ENCODE measurements around the gene CCDC30. TPM values are rescaled to one million over a fixed set of nuclear protein-coding genes. Genes with fewer than 3 reads are reported as not detected.

CCDC30 gene
- total RNA-seq, 1 donor from 2014 or later: 1.5 TPM

DNA sequence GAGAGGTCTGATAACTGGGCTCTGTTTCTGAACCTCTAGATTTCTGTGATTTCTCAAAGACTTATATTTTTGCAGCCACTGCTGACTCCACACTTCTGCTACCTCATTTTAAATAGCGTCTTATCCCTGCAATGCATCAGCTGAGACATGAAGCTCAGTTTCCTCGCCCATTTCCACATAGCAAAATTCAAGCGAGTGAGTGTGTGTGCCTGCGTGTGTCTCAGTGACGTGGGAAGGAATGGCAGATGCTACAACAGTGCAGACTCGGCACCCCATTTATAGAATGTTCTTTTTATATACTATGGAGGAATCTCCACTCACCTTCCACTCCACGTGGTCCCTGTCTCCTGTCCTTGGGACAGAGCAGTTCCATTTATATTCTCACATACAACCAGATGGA, 43.0 kb upstream of the CCDC30 start:
- TF ChIP-seq POLR2A (IDR thresholded peaks at IDR 0.05) (no peak), POLR2AphosphoS5 (IDR thresholded peaks at IDR 0.05; ENCODE audit: insufficient read depth in 1 of 2, low read depth in 1 of 2) (no peak)
- TF ChIP-seq, protein P1, sequence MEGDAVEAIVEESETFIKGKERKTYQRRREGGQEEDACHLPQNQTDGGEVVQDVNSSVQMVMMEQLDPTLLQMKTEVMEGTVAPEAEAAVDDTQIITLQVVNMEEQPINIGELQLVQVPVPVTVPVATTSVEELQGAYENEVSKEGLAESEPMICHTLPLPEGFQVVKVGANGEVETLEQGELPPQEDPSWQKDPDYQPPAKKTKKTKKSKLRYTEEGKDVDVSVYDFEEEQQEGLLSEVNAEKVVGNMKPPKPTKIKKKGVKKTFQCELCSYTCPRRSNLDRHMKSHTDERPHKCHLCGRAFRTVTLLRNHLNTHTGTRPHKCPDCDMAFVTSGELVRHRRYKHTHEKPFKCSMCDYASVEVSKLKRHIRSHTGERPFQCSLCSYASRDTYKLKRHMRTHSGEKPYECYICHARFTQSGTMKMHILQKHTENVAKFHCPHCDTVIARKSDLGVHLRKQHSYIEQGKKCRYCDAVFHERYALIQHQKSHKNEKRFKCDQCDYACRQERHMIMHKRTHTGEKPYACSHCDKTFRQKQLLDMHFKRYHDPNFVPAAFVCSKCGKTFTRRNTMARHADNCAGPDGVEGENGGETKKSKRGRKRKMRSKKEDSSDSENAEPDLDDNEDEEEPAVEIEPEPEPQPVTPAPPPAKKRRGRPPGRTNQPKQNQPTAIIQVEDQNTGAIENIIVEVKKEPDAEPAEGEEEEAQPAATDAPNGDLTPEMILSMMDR (IDR thresholded peaks at IDR 0.05): no peak
- DNase-seq (ENCODE audit: extremely low spot score in 2 of 2): no peak
- no peak overlapping the region for H3K27ac ChIP-seq
- no peaks in the 10 kb centered on the region for H3K9me3 ChIP-seq
- H3K4me1 ChIP-seq: peaks cover 19% of the 10 kb centered on the region
- intact Hi-C loops (cut with DNase I): no loop called here
- H3K27me3 ChIP-seq: no peaks in the 10 kb centered on the region
- H3K4me3 ChIP-seq: no peak overlapping the region
- H3K36me3 ChIP-seq: no peaks in the 10 kb centered on the region

DNA sequence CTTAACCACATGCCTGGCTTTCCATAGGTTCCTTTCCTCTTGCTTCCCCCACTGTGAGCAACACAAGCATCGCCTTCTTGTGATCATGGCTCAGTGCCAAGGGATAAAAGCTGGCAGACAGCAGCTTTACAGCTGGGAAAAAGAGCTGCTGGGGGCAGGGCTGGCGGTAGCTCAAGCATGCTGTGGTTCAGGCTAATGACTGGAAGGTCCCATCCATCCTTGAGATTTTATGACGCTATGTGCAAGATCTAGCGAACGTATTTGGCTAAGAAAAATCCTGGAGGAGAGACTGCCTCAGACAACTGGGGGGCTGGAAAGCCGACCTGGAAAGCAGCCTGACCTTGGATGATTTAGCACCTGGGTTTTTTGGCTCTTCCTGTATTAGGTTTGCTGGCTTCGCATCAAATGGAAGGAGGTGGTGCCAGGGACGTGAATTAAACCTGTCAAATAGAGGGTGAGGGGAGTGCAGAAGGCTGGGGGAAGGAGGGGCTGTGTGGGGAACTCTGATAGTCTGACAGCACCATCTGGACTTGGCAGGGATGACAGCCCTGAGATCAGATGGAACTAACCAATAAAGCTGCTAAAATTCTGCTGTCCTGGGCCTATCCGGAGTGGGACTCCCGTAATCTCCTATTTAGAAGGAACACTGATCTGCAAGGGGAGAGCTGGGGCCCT, 42.0 kb upstream of the CCDC30 start:
- Histone ChIP-seq H3K36me3 (no peaks in the 10 kb centered on the region), H3K9me3 (no peaks in the 10 kb centered on the region), H3K4me3 (no peak overlapping the region), H3K4me1 (peaks cover 19% of the 10 kb centered on the region), H3K27ac (no peak overlapping the region), H3K27me3 (no peaks in the 10 kb centered on the region)
- TF ChIP-seq POLR2A (IDR thresholded peaks at IDR 0.05) (no peak), POLR2AphosphoS5 (IDR thresholded peaks at IDR 0.05; ENCODE audit: insufficient read depth in 1 of 2, low read depth in 1 of 2) (no peak)
- DNase-seq (ENCODE audit: extremely low spot score in 2 of 2): no peak
- intact Hi-C loops (cut with DNase I): no loop called here

DNA sequence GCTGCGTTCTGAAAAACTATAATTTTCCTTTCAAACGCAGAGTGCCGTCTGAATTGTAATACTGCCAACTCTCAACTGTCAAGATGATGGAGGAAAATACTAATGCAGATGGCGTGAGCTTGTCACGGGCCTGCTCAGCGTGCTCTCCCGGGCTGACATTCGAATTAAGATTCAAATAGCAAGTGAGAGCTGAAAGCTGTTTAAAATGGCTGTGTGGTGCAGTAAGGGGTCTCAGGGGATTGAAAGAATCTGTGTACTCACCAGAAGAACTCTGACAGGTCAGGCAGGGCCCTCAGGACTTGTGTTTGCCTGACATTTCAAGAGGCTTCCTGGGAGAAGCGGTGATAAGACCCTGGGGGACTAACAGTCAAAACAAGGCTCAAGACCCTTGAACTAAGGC, 40.3 kb upstream of the CCDC30 start:
- Histone ChIP-seq H3K9me3 (no peaks in the 10 kb centered on the region), H3K4me3 (no peak overlapping the region), H3K36me3 (no peaks in the 10 kb centered on the region), H3K4me1 (peaks cover 19% of the 10 kb centered on the region), H3K27ac (no peak overlapping the region), H3K27me3 (no peaks in the 10 kb centered on the region)
- intact Hi-C loops (cut with DNase I): no loop called here
- DNase-seq (ENCODE audit: extremely low spot score in 2 of 2): no peak
- TF ChIP-seq, protein P1 (IDR thresholded peaks at IDR 0.05): no peak
- TF ChIP-seq POLR2AphosphoS5 (IDR thresholded peaks at IDR 0.05; ENCODE audit: insufficient read depth in 1 of 2, low read depth in 1 of 2) (no peak), POLR2A (IDR thresholded peaks at IDR 0.05) (no peak)

DNA sequence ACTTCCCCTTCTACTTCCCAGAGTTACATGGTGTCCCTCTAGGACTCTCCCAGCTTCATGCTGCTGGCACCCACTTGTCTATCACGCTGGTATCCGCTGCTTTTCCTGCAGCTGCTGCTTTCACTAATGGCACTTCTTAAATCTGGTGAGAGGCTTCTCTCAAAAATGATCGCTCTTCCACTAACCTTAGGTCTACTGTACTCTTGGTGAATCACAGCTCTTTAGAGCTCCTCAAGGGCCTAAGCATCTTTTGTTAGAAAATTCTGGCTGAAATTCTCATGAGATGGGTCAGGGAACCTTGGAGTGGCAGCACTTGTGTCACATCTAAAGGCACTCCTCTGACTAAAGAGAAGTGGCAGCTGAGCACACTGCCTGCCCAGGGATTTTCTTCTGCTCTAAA, 39.4 kb upstream of the CCDC30 start:
- Histone ChIP-seq H3K4me3 (no peak overlapping the region), H3K4me1 (peaks cover 19% of the 10 kb centered on the region), H3K27me3 (no peaks in the 10 kb centered on the region), H3K36me3 (no peaks in the 10 kb centered on the region), H3K9me3 (no peaks in the 10 kb centered on the region), H3K27ac (no peak overlapping the region)
- intact Hi-C loops (cut with DNase I): no loop called here
- no peak for TF ChIP-seq POLR2AphosphoS5 (IDR thresholded peaks at IDR 0.05; ENCODE audit: insufficient read depth in 1 of 2, low read depth in 1 of 2)
- TF ChIP-seq, protein P1 (IDR thresholded peaks at IDR 0.05): no peak
- TF ChIP-seq POLR2A (IDR thresholded peaks at IDR 0.05): no peak
- DNase-seq (ENCODE audit: extremely low spot score in 2 of 2): no peak

DNA sequence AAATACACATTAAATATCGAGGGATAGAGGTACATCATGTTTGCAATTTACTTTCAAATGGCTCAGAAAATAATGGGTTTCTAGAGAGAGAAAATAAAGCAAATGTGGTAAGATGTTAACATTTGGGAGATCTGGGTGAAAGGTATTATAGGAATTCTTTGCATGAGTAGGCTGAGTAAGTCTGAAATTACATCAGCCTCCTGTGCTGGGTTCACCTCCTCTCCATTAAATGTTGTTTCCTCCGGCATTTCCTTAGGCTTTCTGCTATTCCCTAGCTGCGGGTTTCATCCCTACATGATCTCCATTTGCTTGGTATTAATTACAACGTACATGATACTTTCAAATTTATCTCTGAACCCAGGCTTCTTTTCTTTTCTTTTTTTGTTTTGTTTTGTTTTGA, 38.9 kb upstream of the CCDC30 start:
- Histone ChIP-seq H3K36me3 (no peaks in the 10 kb centered on the region), H3K4me3 (no peak overlapping the region), H3K27ac (no peak overlapping the region), H3K27me3 (no peaks in the 10 kb centered on the region), H3K9me3 (no peaks in the 10 kb centered on the region), H3K4me1 (peaks cover 19% of the 10 kb centered on the region)
- TF ChIP-seq POLR2AphosphoS5 (IDR thresholded peaks at IDR 0.05; ENCODE audit: insufficient read depth in 1 of 2, low read depth in 1 of 2): no peak
- TF ChIP-seq POLR2A (IDR thresholded peaks at IDR 0.05): no peak
- TF ChIP-seq, protein P1 (IDR thresholded peaks at IDR 0.05): no peak
- intact Hi-C loops (cut with DNase I): no loop called here
- DNase-seq (ENCODE audit: extremely low spot score in 2 of 2): no peak

Data from vagina (tissue), 2 donors.